H1 (cell line): Measurements from ENCODE around the gene VPS18. TPM values are rescaled to one million over a fixed set of nuclear protein-coding genes. Genes with fewer than 3 reads are reported as not detected.

Source experiments
- CEBPB ChIP-seq: IDR thresholded peaks from 2 replicates; pipeline ENCODE4 v1.6.1; 2012; ENCODE audit warnings: low read depth, low read length
- CTCF ChIP-seq, 3 experiments: IDR thresholded peaks; 1 replicate in 2 of 3; 2 replicates in 1 of 3; pipeline versions ENCODE4 v1.5.1 to v1.6.1; 2011; ENCODE audit warnings: low read length in 3 of 3, mild to moderate bottlenecking in 3 of 3, inconsistent platforms in 2 of 3, low read depth in 1 of 3, moderate library complexity in 1 of 3; ENCODE audit not compliant: insufficient read depth in 1 of 3; ENCODE audit errors: control extremely low read depth in 1 of 3
- E2F6 ChIP-seq: IDR thresholded peaks from 2 replicates; pipeline ENCODE4 v1.6.1; 2012; ENCODE audit warnings: inconsistent platforms
- EZH2 ChIP-seq: fragments of 200-600 bp; sonication (generic); IDR thresholded peaks from 2 replicates; pipeline ENCODE4 v1.7.1; 2012; ENCODE audit warnings: low read depth, mild to moderate bottlenecking, moderate library complexity, low read length, inconsistent platforms; ENCODE audit not compliant: severe bottlenecking
- GABPA ChIP-seq: IDR thresholded peaks from 2 replicates; pipeline ENCODE4 v1.6.1; 2011; ENCODE audit warnings: mild to moderate bottlenecking, low read length, moderate library complexity, borderline replicate concordance; ENCODE audit not compliant: insufficient read depth
- HDAC6 ChIP-seq: IDR thresholded peaks from one replicate; pipeline ENCODE4 v1.7.1; 2012; ENCODE audit warnings: low read depth, mild to moderate bottlenecking, inconsistent platforms, low read length, moderate library complexity
- JUN ChIP-seq: IDR thresholded peaks from 2 replicates; pipeline ENCODE4 v1.6.1; 2011; ENCODE audit warnings: low read depth, mild to moderate bottlenecking, improper control_type of control experiment, low read length
- JUND ChIP-seq: IDR thresholded peaks from 2 replicates; pipeline ENCODE4 v1.6.1; 2011; ENCODE audit warnings: mild to moderate bottlenecking, improper control_type of control experiment, low read length
- KDM4A ChIP-seq: IDR thresholded peaks from one replicate; pipeline ENCODE4 v1.7.1; 2012; ENCODE audit warnings: low read depth, mild to moderate bottlenecking, moderate library complexity, low read length, inconsistent platforms; ENCODE audit not compliant: severe bottlenecking
- PHF8 ChIP-seq: fragments of 200-600 bp; sonication (generic); conservative IDR thresholded peaks from 2 replicates; pipeline ENCODE4 v1.7.1; 2012; ENCODE audit warnings: low read depth, mild to moderate bottlenecking, inconsistent platforms, low read length, moderate library complexity
- POLR2AphosphoS5 ChIP-seq: IDR thresholded peaks from 2 replicates; pipeline ENCODE4 v1.6.1; 2011; ENCODE audit warnings: low read depth, low read length
- RXRA ChIP-seq: IDR thresholded peaks from 2 replicates; pipeline ENCODE4 v1.6.1; 2011; ENCODE audit warnings: low read depth, mild to moderate bottlenecking, low read length, moderate library complexity; ENCODE audit not compliant: insufficient read depth
- SIN3A ChIP-seq, 2 experiments: IDR thresholded peaks in 1 of 2; conservative IDR thresholded peaks in 1 of 2; 2 replicates each; pipeline ENCODE4 v1.6.1; 2011 to 2012; ENCODE audit warnings: low read length in 2 of 2, improper control_type of control experiment in 1 of 2, low read depth in 1 of 2, mild to moderate bottlenecking in 1 of 2
- SP1 ChIP-seq: IDR thresholded peaks from 2 replicates; pipeline ENCODE4 v1.6.1; 2011; ENCODE audit warnings: low read depth, low read length
- SP2 ChIP-seq: IDR thresholded peaks from 2 replicates; pipeline ENCODE4 v1.6.1; 2012; ENCODE audit warnings: mild to moderate bottlenecking, low read length, inconsistent platforms
- TAF1 ChIP-seq: IDR thresholded peaks from 2 replicates; pipeline ENCODE4 v1.6.1; 2011; ENCODE audit warnings: mild to moderate bottlenecking, low read depth, low read length
- TAF7 ChIP-seq: optimal IDR thresholded peaks from 2 replicates; pipeline ENCODE3; 2011; ENCODE audit warnings: low read depth, mild to moderate bottlenecking, inconsistent platforms, low read length, moderate library complexity, borderline replicate concordance
- polyA plus RNA-seq, 7 experiments: library from polyadenylated mRNA; depleted of rRNA in 3 of 7; stranded (reverse) in 5 of 7; unstranded in 2 of 7; fragments of >200 nt in 5 of 7; fragments of 200-250 nt in 2 of 7; gene quantifications; 1 replicate in 5 of 7; 2 replicates in 1 of 7; 4 replicates in 1 of 7; pipeline versions ENCODE4 v1.2.1 to v1.2.3, GENCODE V29; 2011 to 2013; ENCODE audit warnings: missing spikeins in 2 of 7, mixed read lengths in 2 of 7
- total RNA-seq: library from RNA; stranded (reverse); fragmentation: NEBNext Ultra II Directional; extraction: Animal tissue kit (Norgen Biotek cat#: 25700); gene quantifications from 2 replicates; pipeline ENCODE4 v1.2.1, GENCODE V29; 2021
- TF ChIP-seq, protein P1 (sequence below): IDR thresholded peaks from 2 replicates; pipeline ENCODE4 v1.6.1; 2011; ENCODE audit warnings: low read depth, mild to moderate bottlenecking, low read length; ENCODE audit not compliant: insufficient read depth

Gene VPS18
- total and polyA plus RNA-seq, 2 of the 8 experiments (the other 6 are each of a cell fraction or from before 2014, with no cell fraction given): 28.9 to 32.7 TPM

GRCh38 chr15:40952901-40953712, 58.9 kb downstream of the VPS18 start, which contains the start of gene CHAC1 (continued):
- TF ChIP-seq CTCF (IDR thresholded peaks at IDR 0.05; ENCODE audit: control extremely low read depth in 1 of 3, insufficient read depth in 1 of 3, low read depth in 1 of 3, low read length in 3 of 3) (peak in 1 of 3 experiments; percentile 0; a peak in 1 of 4 replicates), CEBPB (peak; percentile 100), TAF1 (peak; percentile 81), JUN (0 out of 2 replicates have a peak, but pooled peaks have one; percentile 51), JUND (peak; percentile 90), RXRA (no peak), GABPA (peak; percentile 27; the same call in 1 of the 2 replicates), EZH2 (no peak), POLR2AphosphoS5 (peak; percentile 83), E2F6 (peak; percentile 50; the same call in 1 of the 2 replicates), TAF7 (peak; percentile 76), SP1 (peak; percentile 89), KDM4A (peak; percentile 52), PHF8 (peak; percentile 71; the same call in 1 of the 2 replicates), SP2 (0 out of 2 replicates have a peak, but pooled peaks have one; percentile 19), HDAC6 (no peak), SIN3A (conservative IDR thresholded peaks at IDR 0.05 in 1 of 2, IDR thresholded peaks at IDR 0.05 in 1 of 2; ENCODE audit: low read depth in 1 of 2, low read length in 2 of 2) (peak in 1 of 2 experiments; percentile 83; a peak in 3 of 4 replicates)
- TF ChIP-seq, protein P1, sequence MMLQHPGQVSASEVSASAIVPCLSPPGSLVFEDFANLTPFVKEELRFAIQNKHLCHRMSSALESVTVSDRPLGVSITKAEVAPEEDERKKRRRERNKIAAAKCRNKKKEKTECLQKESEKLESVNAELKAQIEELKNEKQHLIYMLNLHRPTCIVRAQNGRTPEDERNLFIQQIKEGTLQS: peak; percentile 92
